Activated B cell treated with CpG ODN at 0.5 μM for 24 hours (primary cell): ENCODE data around the gene UBALD2. TPM values are rescaled to one million over a fixed set of nuclear protein-coding genes. Genes with fewer than 3 reads are reported as not detected.
A peak's percentile ranks its signal among the peaks of the same experiment; 100 is the strongest.

Source experiments
- ATAC-seq: fragments of 200-7000 bp; cut with Tn5 transposase; one replicate; pipeline ENCODE4 v1.10.0; 2021; ENCODE audit warnings: low read depth, mild to moderate bottlenecking, moderate library complexity
- CTCF ChIA-PET: fragments of 350-600 bp; sonication (Branson Sonifier 250); formaldehyde crosslinking; loops from one replicate; lab custom pipeline; 2021; ENCODE audit warnings: antibody characterized with exemption; lab: Charles Lee
- POLR2A ChIA-PET: fragments of 350-600 bp; sonication (Branson Sonifier 250); formaldehyde crosslinking; loops from one replicate; lab custom pipeline; 2021; ENCODE audit warnings: antibody characterized with exemption; lab: Charles Lee
- DNase-seq: peaks from one replicate; pipeline ENCODE4 v3.0.0; 2022
- H3K27ac Mint-ChIP-seq: one replicate; pipeline ENCODE4 v1.8.0; 2020; ENCODE audit warnings: mixed read lengths
- H3K27me3 Mint-ChIP-seq: one replicate; pipeline ENCODE4 v1.8.0; 2021; ENCODE audit warnings: mixed read lengths
- H3K36me3 Mint-ChIP-seq: one replicate; pipeline ENCODE4 v1.8.0; 2021; ENCODE audit warnings: low read depth, mixed read lengths
- H3K4me1 Mint-ChIP-seq: one replicate; pipeline ENCODE4 v1.8.0; 2021; ENCODE audit warnings: mixed read lengths
- H3K4me3 Mint-ChIP-seq: one replicate; pipeline ENCODE4 v1.8.0; 2020; ENCODE audit warnings: mild to moderate bottlenecking, mixed read lengths
- H3K9me3 Mint-ChIP-seq: one replicate; pipeline ENCODE4 v1.8.0; 2020; ENCODE audit warnings: mixed read lengths
- CTCF ChIP-seq: fragments of 200-600 bp; IDR thresholded peaks from one replicate; pipeline ENCODE4 v1.8.0; 2022; ENCODE audit warnings: antibody characterized with exemption, mild to moderate bottlenecking
- intact Hi-C: fragments of 100-400 bp; cut with micrococcal nuclease; formaldehyde crosslinking; loops from one replicate; pipeline ENCODE4 v1.15.1; 2024
- total RNA-seq: library from RNA; stranded (reverse); gene quantifications from 2 replicates; pipeline ENCODE4 v1.2.3, GENCODE V29; 2022

The UBALD2 gene
- total RNA-seq, 1 donor from 2014 or later, result 152 TPM

- H3K27me3 Mint-ChIP-seq, result no peaks in the 10 kb centered on the region
- intact Hi-C loops, result loop anchor here (1.0 to 10.0 kb wide), 2 partner anchors 8 to 965 kb away; no protein-coding TSS in a partner anchor
These were observed 4.9 kb upstream of the UBALD2 start for GRCh38 chr17:76260220-76260619.

GRCh38 chr17:76260669-76261068 lies 4.5 kb upstream of the UBALD2 start:
- ChIA-PET CTCF (interaction anchor here (1.3 to 1.9 kb wide), 4 partner anchors 14 to 79 kb away, joined by 3 to 6 read pairs (median 3); no protein-coding TSS in a partner anchor), POLR2A (interaction anchor here (2.2 to 17.7 kb wide), 5 partner anchors 8 to 137 kb away, joined by 13 to 481 read pairs (median 257); no protein-coding TSS in a partner anchor)
- H3K4me3 Mint-ChIP-seq, result peak overlapping the region; percentile 46
- no peak for TF ChIP-seq CTCF
- DNase-seq, result no peak
- H3K4me1 Mint-ChIP-seq, result peaks cover 60% of the 10 kb centered on the region
- intact Hi-C loops, result loop anchor here (1.0 to 10.0 kb wide), 2 partner anchors 8 to 966 kb away; no protein-coding TSS in a partner anchor
- H3K36me3 Mint-ChIP-seq, result no peaks in the 10 kb centered on the region
- no peaks in the 10 kb centered on the region for H3K27me3 Mint-ChIP-seq
- peak overlapping the region; percentile 53 for H3K27ac Mint-ChIP-seq
- no peak for ATAC-seq
- no peaks in the 10 kb centered on the region for H3K9me3 Mint-ChIP-seq

More at GRCh38 chr17:76260220-76260619, 4.9 kb upstream of the UBALD2 start:
- ChIA-PET CTCF (interaction anchor here (1.3 to 1.9 kb wide), 3 partner anchors 20 to 78 kb away, joined by 3 to 6 read pairs (median 3); no protein-coding TSS in a partner anchor), POLR2A (interaction anchor here (2.2 to 17.7 kb wide), 5 partner anchors 8 to 136 kb away, joined by 13 to 481 read pairs (median 257); no protein-coding TSS in a partner anchor)
- Mint-ChIP-seq H3K9me3 (no peaks in the 10 kb centered on the region), H3K4me3 (no peak overlapping the region), H3K36me3 (no peaks in the 10 kb centered on the region), H3K27ac (peak overlapping the region; percentile 53), H3K4me1 (peaks cover 63% of the 10 kb centered on the region)
- DNase-seq (no peak), ATAC-seq (no peak)
- no peak for TF ChIP-seq CTCF

GRCh38 chr17:76261421-76262215 lies 3.5 kb upstream of the UBALD2 start:
- ChIA-PET CTCF (interaction anchor here (0.9 to 3.5 kb wide), 6 partner anchors 11 to 81 kb away, joined by 3 to 28 read pairs (median 5); no protein-coding TSS in a partner anchor), POLR2A (interaction anchor here (0.6 to 17.7 kb wide), 9 partner anchors 9 to 221 kb away, joined by 4 to 481 read pairs (median 13); no protein-coding TSS in a partner anchor)
- ATAC-seq (no peak), DNase-seq (no peak)
- Mint-ChIP-seq H3K27ac (peak overlapping the region; percentile 94), H3K9me3 (no peaks in the 10 kb centered on the region), H3K27me3 (no peaks in the 10 kb centered on the region), H3K4me3 (peak overlapping the region; percentile 68), H3K4me1 (peaks cover 60% of the 10 kb centered on the region), H3K36me3 (peaks cover 6% of the 10 kb centered on the region)
- intact Hi-C loops, result loop anchor here (10.0 kb wide), 1 partner anchor 967 kb away; no protein-coding TSS in a partner anchor
- TF ChIP-seq CTCF, result no peak

GRCh38 chr17:76262732-76263344 lies 2.3 kb upstream of the UBALD2 start:
- Mint-ChIP-seq H3K27me3 (no peaks in the 10 kb centered on the region), H3K4me3 (peak overlapping the region; percentile 68), H3K9me3 (no peaks in the 10 kb centered on the region), H3K4me1 (peaks cover 67% of the 10 kb centered on the region), H3K36me3 (peaks cover 15% of the 10 kb centered on the region), H3K27ac (peak overlapping the region; percentile 94)
- POLR2A ChIA-PET, result interaction anchor here (0.6 to 17.7 kb wide), 19 partner anchors 11 to 1868 kb away, joined by 3 to 481 read pairs (median 5); partner anchors contain the start of genes SRSF2 and TMC8
- CTCF ChIA-PET, result interaction anchor here (0.8 to 3.5 kb wide), 8 partner anchors 9 to 141 kb away, joined by 3 to 28 read pairs (median 6); no protein-coding TSS in a partner anchor
- peak; percentile 13 for ATAC-seq
- DNase-seq, result no peak
- no peak for TF ChIP-seq CTCF
- intact Hi-C loops, result loop anchor here (1.0 to 10.0 kb wide), 2 partner anchors 17 to 968 kb away; no protein-coding TSS in a partner anchor
